HL-60 (cell line): Measurements from ENCODE around the gene ZDHHC19.

Experiments
- DNase-seq, 2 experiments: peaks; one replicate each; pipeline ENCODE4 v3.0.0-alpha.2; 2010 to 2020; ENCODE audit warnings: low read depth in 1 of 2, low spot score in 1 of 2
- H3K27ac ChIP-seq: fragments of 250-450 bp; sonication (Bioruptor Pico); replicated peaks from 2 replicates; pipeline ENCODE4 v1.5.1; 2020; ENCODE audit warnings: mild to moderate bottlenecking, moderate library complexity
- H3K27me3 ChIP-seq: fragments of 250-450 bp; sonication (Bioruptor Pico); 2 replicates; pipeline ENCODE4 v1.5.1; 2021; ENCODE audit warnings: mild to moderate bottlenecking, moderate library complexity; ENCODE audit not compliant: insufficient read depth, poor library complexity, severe bottlenecking
- H3K4me3 ChIP-seq: replicated peaks from 2 replicates; pipeline ENCODE4 v1.5.1; 2011; ENCODE audit warnings: mild to moderate bottlenecking, control low read depth, low read length; ENCODE audit not compliant: insufficient read depth
- GABPA ChIP-seq: IDR thresholded peaks from 2 replicates; pipeline ENCODE4 v1.6.1; 2012; ENCODE audit warnings: low read depth
- POLR2AphosphoS5 ChIP-seq: IDR thresholded peaks from 2 replicates; pipeline ENCODE4 v1.6.1; 2012; ENCODE audit warnings: low read depth
- REST ChIP-seq: IDR thresholded peaks from 2 replicates; pipeline ENCODE4 v1.6.1; 2012; ENCODE audit warnings: low read depth; ENCODE audit not compliant: insufficient replicate concordance
- SPI1 ChIP-seq: IDR thresholded peaks from 2 replicates; pipeline ENCODE4 v1.6.1; 2012; ENCODE audit warnings: low read depth, mild to moderate bottlenecking, borderline replicate concordance
- TF ChIP-seq, protein P1 (sequence below): IDR thresholded peaks from one replicate; pipeline ENCODE4 v1.5.1; 2011; ENCODE audit warnings: low read length, control low read depth, inconsistent platforms; ENCODE audit not compliant: insufficient read depth

Gene ZDHHC19

GRCh38 chr3:196220991-196221390 lies 9.8 kb upstream of the ZDHHC19 start:
- H3K27me3 ChIP-seq: no peaks in the 10 kb centered on the region
- TF ChIP-seq REST (no peak), GABPA (no peak), POLR2AphosphoS5 (no peak), SPI1 (no peak)
- TF ChIP-seq, protein P1, sequence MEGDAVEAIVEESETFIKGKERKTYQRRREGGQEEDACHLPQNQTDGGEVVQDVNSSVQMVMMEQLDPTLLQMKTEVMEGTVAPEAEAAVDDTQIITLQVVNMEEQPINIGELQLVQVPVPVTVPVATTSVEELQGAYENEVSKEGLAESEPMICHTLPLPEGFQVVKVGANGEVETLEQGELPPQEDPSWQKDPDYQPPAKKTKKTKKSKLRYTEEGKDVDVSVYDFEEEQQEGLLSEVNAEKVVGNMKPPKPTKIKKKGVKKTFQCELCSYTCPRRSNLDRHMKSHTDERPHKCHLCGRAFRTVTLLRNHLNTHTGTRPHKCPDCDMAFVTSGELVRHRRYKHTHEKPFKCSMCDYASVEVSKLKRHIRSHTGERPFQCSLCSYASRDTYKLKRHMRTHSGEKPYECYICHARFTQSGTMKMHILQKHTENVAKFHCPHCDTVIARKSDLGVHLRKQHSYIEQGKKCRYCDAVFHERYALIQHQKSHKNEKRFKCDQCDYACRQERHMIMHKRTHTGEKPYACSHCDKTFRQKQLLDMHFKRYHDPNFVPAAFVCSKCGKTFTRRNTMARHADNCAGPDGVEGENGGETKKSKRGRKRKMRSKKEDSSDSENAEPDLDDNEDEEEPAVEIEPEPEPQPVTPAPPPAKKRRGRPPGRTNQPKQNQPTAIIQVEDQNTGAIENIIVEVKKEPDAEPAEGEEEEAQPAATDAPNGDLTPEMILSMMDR: no peak
- peak overlapping the region; percentile 96 for H3K27ac ChIP-seq
- H3K4me3 ChIP-seq: peak overlapping the region; percentile 10
- DNase-seq: peak; percentile 45 to 81

DNA sequence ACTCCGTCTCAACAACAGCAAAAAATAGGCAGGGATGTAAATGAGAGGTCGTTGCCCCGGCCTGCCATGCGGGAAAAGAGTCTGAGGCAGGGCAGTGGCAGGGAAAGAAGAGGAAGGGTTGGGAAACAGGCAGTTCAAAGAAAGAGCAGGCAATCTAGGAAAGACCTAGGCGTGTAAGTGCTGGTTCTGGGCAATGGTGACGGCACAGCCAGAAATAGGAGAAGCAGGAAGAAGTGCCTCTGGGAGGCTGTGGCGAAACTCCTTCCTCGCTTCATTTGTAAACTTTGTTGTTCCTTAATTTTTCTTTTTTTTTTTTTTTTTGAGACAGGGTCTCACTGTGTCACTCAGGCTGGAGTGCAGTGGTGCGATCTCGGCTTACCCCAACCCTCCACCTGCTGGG lies 9.4 kb upstream of the ZDHHC19 start:
- H3K4me3 ChIP-seq: peak overlapping the region; percentile 26; the same call in 1 of the 2 replicates
- TF ChIP-seq POLR2AphosphoS5 (peak; percentile 37; the same call in 1 of the 2 replicates), SPI1 (peak; percentile 55; the same call in 1 of the 2 replicates), GABPA (no peak)
- peak; percentile 48 to 89 for DNase-seq
- H3K27me3 ChIP-seq: no peaks in the 10 kb centered on the region
- H3K27ac ChIP-seq: peak overlapping the region; percentile 96

DNA sequence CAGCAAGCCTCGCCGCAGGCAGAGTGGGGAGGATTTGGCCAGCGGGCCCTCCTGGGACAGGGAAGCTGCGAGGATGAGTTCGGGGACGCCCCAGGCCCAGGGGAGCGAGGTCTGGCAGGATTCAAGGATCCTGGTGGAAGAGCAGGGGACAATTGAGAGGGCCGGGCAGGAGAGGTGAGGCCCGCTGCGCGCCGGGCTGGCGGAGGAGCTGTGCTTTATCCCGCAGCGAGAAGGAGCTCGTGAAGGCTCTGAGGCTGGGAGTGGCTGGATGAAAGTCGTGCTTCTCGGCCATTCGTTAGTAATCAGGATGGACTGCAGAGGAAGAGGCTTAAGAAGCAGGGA lies 8.7 kb upstream of the ZDHHC19 start:
- DNase-seq: no peak
- H3K27ac ChIP-seq: peak overlapping the region; percentile 96
- H3K4me3 ChIP-seq: peak overlapping the region; percentile 26

DNA sequence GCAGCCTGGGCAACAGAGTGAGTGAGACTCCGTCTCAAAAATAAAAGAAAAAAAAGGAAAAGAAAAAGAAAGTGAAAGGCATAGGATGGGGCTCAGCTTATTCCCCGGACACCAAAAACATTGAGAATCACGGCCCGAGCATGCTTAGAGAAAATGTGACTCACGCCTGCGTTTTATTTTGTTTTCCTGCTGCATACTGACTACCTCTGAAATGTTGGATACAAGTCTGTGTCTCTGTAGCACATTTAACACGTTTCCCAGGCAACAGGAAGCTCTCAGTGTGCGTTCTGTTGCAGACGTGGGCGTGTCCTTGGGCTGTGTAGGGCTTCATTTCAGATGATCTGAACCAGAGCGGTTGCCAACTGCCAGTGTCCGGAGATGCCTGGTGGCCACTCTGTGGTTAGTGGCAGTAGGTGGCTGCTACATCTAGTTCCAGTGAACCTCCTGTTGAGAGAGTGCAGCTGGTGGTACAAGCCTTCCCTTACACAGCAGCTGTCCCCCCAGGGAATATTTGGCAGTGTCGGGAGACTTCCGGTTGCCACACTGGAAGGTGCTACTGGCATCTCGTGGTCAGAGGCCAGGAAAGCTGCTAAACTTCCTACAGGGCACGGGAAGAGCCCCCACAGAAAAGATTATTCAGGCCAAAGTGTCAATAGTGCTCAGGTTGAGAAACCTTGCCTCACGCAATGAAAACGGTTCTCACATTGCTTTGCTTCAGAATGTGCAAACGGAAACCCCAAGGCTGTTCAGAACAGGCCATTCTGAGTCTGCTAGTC lies 8.2 kb upstream of the ZDHHC19 start:
- Histone ChIP-seq H3K27ac (peak overlapping the region; percentile 96), H3K4me3 (peak overlapping the region; percentile 26), H3K27me3 (no peaks in the 10 kb centered on the region)
- peak; percentile 94 to 97 for DNase-seq
- peak; percentile 96 for TF ChIP-seq POLR2AphosphoS5
- TF ChIP-seq, protein P1: no peak
- peak; percentile 58 for TF ChIP-seq GABPA
- TF ChIP-seq REST: peak; percentile 62
- TF ChIP-seq SPI1: peak; percentile 46; the same call in 1 of the 2 replicates

More for the DNA sequence above, 8.7 kb upstream of the ZDHHC19 start:
- no peaks in the 10 kb centered on the region for H3K27me3 ChIP-seq
- TF ChIP-seq GABPA (no peak), REST (peak; percentile 5)
